Measurements from ENCODE around the gene CDK9.
"Not testable (repeated sequence)": the region's sequence is repeated elsewhere in the genome, so short reads cannot be mapped to it uniquely, and the experiment has no call there.

CDK9 gene

GRCh38 chr9:127828262-127829031, 42.6 kb downstream of the CDK9 start:
- Histone ChIP-seq H3K9me3 (ENCODE audit: control insufficient read depth, low read length) (no peaks in the 10 kb centered on the region), H3K4me3 (ENCODE audit: low read length) (no peak overlapping the region), H3K27me3 (ENCODE audit: control insufficient read depth, insufficient read depth, low read length) (peaks cover 16% of the 10 kb centered on the region), H3K9ac (ENCODE audit: low read length) (peak overlapping the region; percentile 45), H3K4me1 (ENCODE audit: control insufficient read depth, insufficient read depth, low read length) (peaks cover 11% of the 10 kb centered on the region), H3K36me3 (ENCODE audit: control insufficient read depth, insufficient read depth, low read length) (no peaks in the 10 kb centered on the region)

DNA sequence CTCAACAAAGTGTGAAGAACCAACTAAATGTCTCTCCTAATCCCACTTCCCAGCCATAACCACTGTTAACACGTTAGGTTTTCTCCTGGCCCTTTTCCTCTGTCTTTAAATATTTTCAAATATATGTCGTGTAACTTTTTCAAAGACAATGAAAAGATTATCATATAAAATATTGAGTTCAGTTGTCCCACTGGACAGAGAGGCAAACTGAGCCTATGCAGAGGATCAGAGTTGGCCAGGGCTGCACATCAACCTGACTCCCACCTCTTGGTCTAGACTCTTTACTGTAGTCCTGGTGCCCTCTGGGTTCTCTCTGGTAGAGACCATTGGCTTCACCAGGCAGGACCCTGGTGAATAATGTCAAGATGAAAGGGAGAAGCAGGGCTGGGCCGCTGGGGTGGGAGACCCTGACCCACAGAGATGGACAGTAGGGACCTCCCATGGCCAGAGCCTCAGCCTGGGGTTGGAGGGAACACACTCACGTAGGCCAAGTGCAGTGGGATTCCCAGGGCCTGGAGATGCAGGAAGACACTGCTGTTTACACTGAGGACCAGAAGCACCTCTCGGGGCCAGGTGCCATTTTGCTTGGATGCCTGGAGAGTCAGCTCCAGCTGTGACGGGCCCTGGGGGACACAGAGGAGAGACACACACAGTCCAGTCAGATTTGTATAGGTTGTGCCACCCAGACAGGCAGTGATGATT, 43.5 kb downstream of the CDK9 start:
- H3K4me3 ChIP-seq (ENCODE audit: low read length), result no peak overlapping the region
- H3K4me1 ChIP-seq (ENCODE audit: control insufficient read depth, insufficient read depth, low read length), result peaks cover 11% of the 10 kb centered on the region
- H3K9ac ChIP-seq (ENCODE audit: low read length), result no peak overlapping the region

DNA sequence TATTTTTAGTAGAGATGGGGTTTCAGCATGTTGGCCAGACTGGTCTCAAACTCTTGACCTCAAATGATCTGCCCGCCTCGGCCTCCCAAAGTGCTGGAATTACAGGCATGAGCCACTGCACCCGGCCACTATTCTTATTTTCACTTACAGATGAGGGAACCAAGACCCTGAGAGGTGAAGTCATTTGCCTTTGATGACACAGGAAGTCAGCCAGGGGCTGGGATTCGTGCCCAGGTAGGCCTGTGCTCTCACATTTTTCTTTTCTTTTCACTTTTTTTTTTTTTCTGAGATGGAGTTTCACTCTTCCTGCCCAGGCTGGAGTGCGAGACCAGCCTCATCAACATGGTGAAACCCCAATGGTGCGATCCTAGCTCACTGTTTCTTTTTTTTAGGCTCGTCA, 46.4 kb downstream of the CDK9 start:
- no peak overlapping the region for H3K9ac ChIP-seq (ENCODE audit: low read length)
- no peak overlapping the region for H3K4me3 ChIP-seq (ENCODE audit: low read length)
- no peaks in the 10 kb centered on the region for H3K36me3 ChIP-seq (ENCODE audit: control insufficient read depth, insufficient read depth, low read length)
- H3K27me3 ChIP-seq (ENCODE audit: control insufficient read depth, insufficient read depth, low read length), result peaks cover 4% of the 10 kb centered on the region
- peaks cover 28% of the 10 kb centered on the region for H3K4me1 ChIP-seq (ENCODE audit: control insufficient read depth, insufficient read depth, low read length)
- no peaks in the 10 kb centered on the region for H3K9me3 ChIP-seq (ENCODE audit: control insufficient read depth, low read length)

More for the DNA sequence above, 43.5 kb downstream of the CDK9 start:
- Histone ChIP-seq H3K27me3 (ENCODE audit: control insufficient read depth, insufficient read depth, low read length) (peaks cover 16% of the 10 kb centered on the region), H3K36me3 (ENCODE audit: control insufficient read depth, insufficient read depth, low read length) (no peaks in the 10 kb centered on the region), H3K9me3 (ENCODE audit: control insufficient read depth, low read length) (no peaks in the 10 kb centered on the region)

GRCh38 chr9:127833555-127833954, 47.7 kb downstream of the CDK9 start:
- Histone ChIP-seq H3K9ac (ENCODE audit: low read length) (no peak overlapping the region), H3K36me3 (ENCODE audit: control insufficient read depth, insufficient read depth, low read length) (no peaks in the 10 kb centered on the region), H3K4me3 (ENCODE audit: low read length) (no peak overlapping the region), H3K4me1 (ENCODE audit: control insufficient read depth, insufficient read depth, low read length) (peaks cover 24% of the 10 kb centered on the region), H3K9me3 (ENCODE audit: control insufficient read depth, low read length) (no peaks in the 10 kb centered on the region), H3K27me3 (ENCODE audit: control insufficient read depth, insufficient read depth, low read length) (peaks cover 3% of the 10 kb centered on the region)

DNA sequence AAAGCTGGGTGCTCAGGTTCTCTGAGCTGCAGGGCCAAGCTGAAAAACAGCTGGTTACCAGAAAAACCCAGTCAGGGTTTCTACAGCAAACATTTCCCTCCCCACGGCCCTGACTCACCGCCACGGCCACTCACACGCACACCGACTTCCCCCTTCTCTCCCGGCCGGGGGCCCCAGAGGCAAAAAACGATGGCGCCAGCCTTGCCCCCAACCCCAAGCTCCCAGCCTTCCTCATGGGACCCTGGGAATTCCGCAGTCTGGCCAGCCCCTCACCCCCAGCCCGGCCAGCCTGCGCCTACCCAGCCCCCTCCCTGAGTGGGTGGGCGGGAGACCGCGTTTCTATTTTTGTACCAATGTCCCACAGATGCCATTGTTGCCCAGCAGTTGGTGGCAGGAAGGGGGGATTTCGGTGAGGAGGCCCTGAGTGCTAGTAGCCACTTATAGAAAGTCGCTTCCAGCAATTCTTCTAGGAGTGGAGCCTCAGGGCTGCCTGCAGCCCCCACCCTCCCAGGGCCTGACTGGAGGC, 50.2 kb downstream of the CDK9 start:
- Histone ChIP-seq H3K36me3 (ENCODE audit: control insufficient read depth, insufficient read depth, low read length) (no peaks in the 10 kb centered on the region), H3K4me3 (ENCODE audit: low read length) (no peak overlapping the region), H3K9me3 (ENCODE audit: control insufficient read depth, low read length) (no peaks in the 10 kb centered on the region), H3K4me1 (ENCODE audit: control insufficient read depth, insufficient read depth, low read length) (peaks cover 22% of the 10 kb centered on the region), H3K27me3 (ENCODE audit: control insufficient read depth, insufficient read depth, low read length) (no peaks in the 10 kb centered on the region), H3K9ac (ENCODE audit: low read length) (peak overlapping the region; percentile 36)

DNA sequence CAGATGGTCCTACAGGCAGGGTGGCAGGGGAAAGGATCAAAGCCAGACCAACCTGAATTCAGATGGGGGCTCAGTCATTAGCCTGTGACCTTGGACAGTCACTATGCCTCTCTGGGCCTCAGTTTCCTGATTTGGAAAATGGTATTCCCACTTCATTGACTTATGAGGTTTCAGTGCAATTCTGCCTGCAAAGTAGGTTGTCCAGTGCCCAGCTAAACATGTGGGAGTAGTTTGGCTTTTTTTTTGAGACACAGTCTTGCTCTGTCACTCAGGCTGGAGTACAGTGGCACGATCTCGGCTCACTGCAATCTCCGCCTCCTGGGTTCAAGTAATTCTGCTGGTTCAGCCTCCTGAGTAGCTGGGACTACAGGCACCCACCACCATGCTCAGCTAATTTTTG, 50.7 kb downstream of the CDK9 start:
- H3K9me3 ChIP-seq (ENCODE audit: control insufficient read depth, low read length); H3K4me3 ChIP-seq (ENCODE audit: low read length); H3K36me3 ChIP-seq (ENCODE audit: control insufficient read depth, insufficient read depth, low read length); H3K27me3 ChIP-seq (ENCODE audit: control insufficient read depth, insufficient read depth, low read length): not testable (repeated sequence)
- Histone ChIP-seq H3K4me1 (ENCODE audit: control insufficient read depth, insufficient read depth, low read length) (peaks cover 22% of the 10 kb centered on the region), H3K9ac (ENCODE audit: low read length) (peak overlapping the region; percentile 36)

- Histone ChIP-seq H3K36me3 (ENCODE audit: control insufficient read depth, insufficient read depth, low read length) (no peaks in the 10 kb centered on the region), H3K4me1 (ENCODE audit: control insufficient read depth, insufficient read depth, low read length) (peaks cover 22% of the 10 kb centered on the region), H3K27me3 (ENCODE audit: control insufficient read depth, insufficient read depth, low read length) (no peaks in the 10 kb centered on the region), H3K4me3 (ENCODE audit: low read length) (no peak overlapping the region), H3K9me3 (ENCODE audit: control insufficient read depth, low read length) (no peaks in the 10 kb centered on the region), H3K9ac (ENCODE audit: low read length) (no peak overlapping the region)
These were observed 51.5 kb downstream of the CDK9 start for GRCh38 chr9:127837346-127837745.

- H3K4me3 ChIP-seq (ENCODE audit: low read length), result no peak overlapping the region
- H3K27me3 ChIP-seq (ENCODE audit: control insufficient read depth, insufficient read depth, low read length), result no peaks in the 10 kb centered on the region
- H3K9ac ChIP-seq (ENCODE audit: low read length), result no peak overlapping the region
- H3K36me3 ChIP-seq (ENCODE audit: control insufficient read depth, insufficient read depth, low read length), result no peaks in the 10 kb centered on the region
- peaks cover 22% of the 10 kb centered on the region for H3K4me1 ChIP-seq (ENCODE audit: control insufficient read depth, insufficient read depth, low read length)
- no peaks in the 10 kb centered on the region for H3K9me3 ChIP-seq (ENCODE audit: control insufficient read depth, low read length)
These were observed 52.7 kb downstream of the CDK9 start for GRCh38 chr9:127838375-127839078.

Data from mucosa of stomach (tissue), 1 donor.